Thymus (tissue), 11 donors: ENCODE results near the gene LINS1. TPM values are rescaled to one million over a fixed set of nuclear protein-coding genes. Genes with fewer than 3 reads are reported as not detected.

Experiments
- DNase-seq, 9 donors: peaks; one replicate each; pipeline ENCODE4 v3.0.0-alpha.2; 2013; ENCODE audit warnings: low spot score in 9 of 9, low read depth in 6 of 9, missing footprints in 1 of 9
- H3K27ac ChIP-seq, 2 donors: one replicate each; pipeline ENCODE4 v1.5.1; 2013; ENCODE audit warnings: control low read depth in 1 of 2, low read depth in 1 of 2, low read length in 1 of 2, mild to moderate bottlenecking in 1 of 2, moderate library complexity in 1 of 2
- H3K27me3 ChIP-seq, 2 donors: one replicate each; pipeline ENCODE4 v1.5.1; 2013; ENCODE audit warnings: low read length in 1 of 2; ENCODE audit not compliant: control insufficient read depth in 2 of 2, insufficient read depth in 1 of 2
- H3K36me3 ChIP-seq, 2 donors: one replicate each; pipeline ENCODE4 v1.5.1; 2013; ENCODE audit warnings: low read length in 1 of 2, mild to moderate bottlenecking in 1 of 2, moderate library complexity in 1 of 2; ENCODE audit not compliant: control insufficient read depth in 2 of 2, insufficient read depth in 2 of 2
- H3K4me1 ChIP-seq, 2 donors: one replicate each; pipeline ENCODE4 v1.5.1; 2013; ENCODE audit warnings: low read length in 2 of 2; ENCODE audit not compliant: control insufficient read depth in 2 of 2, insufficient read depth in 2 of 2
- H3K4me3 ChIP-seq, 2 donors: one replicate each; pipeline ENCODE4 v1.5.1; 2013; ENCODE audit warnings: low read length in 2 of 2, control low read depth in 1 of 2, mild to moderate bottlenecking in 1 of 2
- H3K9me3 ChIP-seq, 2 donors: one replicate each; pipeline ENCODE4 v1.5.1; 2013; ENCODE audit warnings: low read length in 1 of 2, mild to moderate bottlenecking in 1 of 2; ENCODE audit not compliant: control insufficient read depth in 2 of 2, insufficient read depth in 1 of 2
- WGBS: extraction: QIAGEN DNeasy Blood & Tissue Kit; methylation state at CpG from one replicate; pipeline ENCODE4 v1.1.7; 2013; 5-methylcytosine and 5-hydroxymethylcytosine counted together
- polyA plus RNA-seq: library from polyadenylated mRNA; stranded (reverse); fragments of 200-250 nt; gene quantifications from one replicate; pipeline ENCODE4 v1.2.3, GENCODE V29; 2013
- total RNA-seq: library from RNA; stranded (reverse); fragments of 120-200 nt; gene quantifications from one replicate; pipeline ENCODE4 v1.2.4, GENCODE V29; 2013
- donor health status: healthy.

The LINS1 gene
- total and polyA plus RNA-seq, 2 donors: 19.1 to 29.9 TPM

DNA sequence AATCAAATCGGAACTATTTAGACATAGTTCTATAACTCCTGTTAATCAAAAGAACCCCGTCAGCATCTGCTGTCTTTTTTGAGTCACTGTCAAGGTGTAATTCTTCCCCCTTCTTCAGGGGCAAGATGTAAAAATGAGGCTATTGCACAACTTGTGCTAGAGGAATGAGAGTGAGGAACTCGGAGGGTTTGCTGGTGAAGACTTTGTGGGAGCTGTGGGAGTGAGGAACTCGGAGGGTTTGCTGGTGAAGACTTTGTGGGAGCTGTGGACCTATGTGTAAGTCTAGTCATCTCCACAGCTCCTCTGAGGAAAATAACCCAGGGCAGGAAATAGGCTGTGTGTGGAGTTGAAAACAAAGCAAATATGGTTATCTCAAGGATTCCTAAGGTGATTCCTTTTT lies 70.8 kb downstream of the LINS1 start:
- Histone ChIP-seq H3K36me3 (no peaks in the 10 kb centered on the region), H3K4me1 (no peaks in the 10 kb centered on the region), H3K9me3 (no peaks in the 10 kb centered on the region), H3K27me3 (no peaks in the 10 kb centered on the region), H3K27ac (no peak overlapping the region), H3K4me3 (no peak overlapping the region)
- DNase-seq: no peak
- WGBS: 87% methylated on average over 4 of the region's 4 CpGs

- DNase-seq: peak in 1 of 9 donors; percentile 3
- WGBS: 93% methylated on average over 2 of the region's 2 CpGs
Observed at GRCh38 chr15:100529556-100529955, 72.4 kb downstream of the LINS1 start.

DNA sequence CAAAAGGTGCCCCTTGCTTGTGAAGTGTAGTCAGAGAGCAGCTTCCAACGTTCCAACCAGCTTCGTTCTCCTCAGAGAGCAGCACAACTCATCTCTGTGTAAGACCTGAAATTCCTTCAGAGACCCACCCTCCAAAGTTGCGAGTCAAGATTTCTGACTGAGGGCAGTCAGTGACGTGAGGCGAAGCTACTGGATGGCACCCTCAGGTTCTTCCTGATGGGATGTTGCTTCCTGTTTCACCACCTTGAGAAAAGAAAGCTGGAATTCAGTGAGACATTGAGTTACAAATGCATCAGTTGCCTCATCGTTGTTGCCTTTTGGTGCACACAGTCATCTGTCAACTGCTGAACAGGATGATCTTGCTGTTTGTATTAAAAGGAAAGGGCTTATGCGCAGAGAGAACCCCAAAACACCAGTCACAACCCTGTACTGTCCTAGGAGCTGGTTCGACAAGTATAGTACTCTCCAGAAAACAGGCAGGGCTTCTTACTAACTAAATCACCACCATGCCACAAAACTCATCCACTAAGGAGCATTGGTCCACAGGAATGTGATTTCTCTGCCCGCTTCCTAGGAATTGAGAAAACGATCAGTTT lies 73.1 kb downstream of the LINS1 start, which contains the start of gene CERS3:
CERS3 (minus strand) TSS at position 118 of the 596 bp plus-strand sequence. CDS start 27,101 bp downstream, outside the sequence.
- Histone ChIP-seq H3K27me3 (no peaks in the 10 kb centered on the region), H3K27ac (peak within 1 kb of the TSS in 1 of 2 donors; percentile 47), H3K4me3 (no peak within 1 kb of the TSS)

More at GRCh38 chr15:100529556-100529955, 72.4 kb downstream of the LINS1 start:
- Histone ChIP-seq H3K36me3 (no peaks in the 10 kb centered on the region), H3K27ac (no peak overlapping the region), H3K27me3 (no peaks in the 10 kb centered on the region), H3K9me3 (no peaks in the 10 kb centered on the region), H3K4me3 (no peak overlapping the region), H3K4me1 (no peaks in the 10 kb centered on the region)

DNA sequence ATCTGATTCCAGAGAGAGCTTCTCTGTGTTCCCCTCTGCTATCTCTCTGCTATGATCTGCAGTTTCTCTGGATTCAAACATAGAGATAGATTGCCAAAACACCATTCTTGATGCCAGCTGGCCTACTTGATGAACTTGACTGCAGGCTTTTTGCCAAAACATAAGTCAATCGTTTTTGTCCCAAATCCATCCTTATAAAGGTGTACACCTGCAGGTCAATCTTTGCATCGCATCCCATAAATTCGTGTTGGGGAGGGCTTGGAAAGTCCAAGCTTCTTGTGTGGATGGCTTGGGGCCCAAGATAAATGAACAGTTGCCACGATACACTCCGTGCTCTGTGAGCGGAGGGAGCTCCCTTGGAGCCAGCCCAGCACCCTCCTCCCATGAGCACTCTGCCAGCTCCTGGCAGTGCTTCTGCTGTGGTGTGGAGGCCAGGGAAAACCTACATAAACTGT lies 75.9 kb downstream of the LINS1 start:
- H3K4me3 ChIP-seq: no peak overlapping the region
- no peaks in the 10 kb centered on the region for H3K36me3 ChIP-seq
- 72% methylated on average over 6 of the region's 6 CpGs for WGBS
- no peaks in the 10 kb centered on the region for H3K4me1 ChIP-seq
- no peaks in the 10 kb centered on the region for H3K27me3 ChIP-seq
- DNase-seq: no peak
- no peak overlapping the region for H3K27ac ChIP-seq
- no peaks in the 10 kb centered on the region for H3K9me3 ChIP-seq

More for the DNA sequence above, 73.1 kb downstream of the LINS1 start, which contains the start of gene CERS3:
- DNase-seq: no peak
- no peaks in the 10 kb centered on the region for H3K36me3 ChIP-seq
- H3K9me3 ChIP-seq: no peaks in the 10 kb centered on the region
- 87% methylated on average over 10 of the region's 10 CpGs for WGBS
- no peaks in the 10 kb centered on the region for H3K4me1 ChIP-seq

- Histone ChIP-seq H3K4me1 (no peaks in the 10 kb centered on the region), H3K36me3 (no peaks in the 10 kb centered on the region), H3K4me3 (no peak overlapping the region), H3K9me3 (no peaks in the 10 kb centered on the region), H3K27ac (no peak overlapping the region), H3K27me3 (no peaks in the 10 kb centered on the region)
- 92% methylated on average over 1 of the region's 1 CpG for WGBS
- no peak for DNase-seq
Observed at GRCh38 chr15:100525436-100525835, 76.5 kb downstream of the LINS1 start.

GRCh38 chr15:100524326-100524725 lies 77.7 kb downstream of the LINS1 start:
- H3K27ac ChIP-seq: no peak overlapping the region
- no peaks in the 10 kb centered on the region for H3K27me3 ChIP-seq
- no peaks in the 10 kb centered on the region for H3K9me3 ChIP-seq
- no peak overlapping the region for H3K4me3 ChIP-seq
- no peaks in the 10 kb centered on the region for H3K36me3 ChIP-seq
- WGBS: 95% methylated on average over 2 of the region's 2 CpGs
- no peaks in the 10 kb centered on the region for H3K4me1 ChIP-seq
- DNase-seq: no peak

DNA sequence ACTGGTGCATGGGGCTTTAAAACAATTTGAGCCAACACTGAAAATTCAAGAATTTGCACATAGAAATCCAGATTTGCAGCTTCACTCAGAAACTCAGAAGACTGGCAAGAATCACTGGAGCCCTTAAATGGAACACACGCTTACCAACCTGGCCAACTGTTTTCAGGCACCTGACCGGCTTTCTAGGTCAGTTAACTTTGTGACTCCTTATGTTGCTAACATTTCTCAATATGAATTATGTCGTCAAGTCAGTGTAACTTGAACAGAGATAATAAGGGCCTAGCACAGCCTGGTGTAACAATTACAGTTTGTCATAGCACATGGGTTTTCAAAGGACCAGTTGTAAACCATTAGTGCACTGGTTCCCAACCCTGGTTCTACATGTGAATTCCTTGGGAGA lies 80.1 kb downstream of the LINS1 start:
- no peaks in the 10 kb centered on the region for H3K9me3 ChIP-seq
- H3K27ac ChIP-seq: no peak overlapping the region
- H3K4me3 ChIP-seq: no peak overlapping the region
- WGBS: 97% methylated on average over 3 of the region's 3 CpGs
- no peaks in the 10 kb centered on the region for H3K4me1 ChIP-seq
- DNase-seq: no peak
- no peaks in the 10 kb centered on the region for H3K27me3 ChIP-seq
- no peaks in the 10 kb centered on the region for H3K36me3 ChIP-seq

DNA sequence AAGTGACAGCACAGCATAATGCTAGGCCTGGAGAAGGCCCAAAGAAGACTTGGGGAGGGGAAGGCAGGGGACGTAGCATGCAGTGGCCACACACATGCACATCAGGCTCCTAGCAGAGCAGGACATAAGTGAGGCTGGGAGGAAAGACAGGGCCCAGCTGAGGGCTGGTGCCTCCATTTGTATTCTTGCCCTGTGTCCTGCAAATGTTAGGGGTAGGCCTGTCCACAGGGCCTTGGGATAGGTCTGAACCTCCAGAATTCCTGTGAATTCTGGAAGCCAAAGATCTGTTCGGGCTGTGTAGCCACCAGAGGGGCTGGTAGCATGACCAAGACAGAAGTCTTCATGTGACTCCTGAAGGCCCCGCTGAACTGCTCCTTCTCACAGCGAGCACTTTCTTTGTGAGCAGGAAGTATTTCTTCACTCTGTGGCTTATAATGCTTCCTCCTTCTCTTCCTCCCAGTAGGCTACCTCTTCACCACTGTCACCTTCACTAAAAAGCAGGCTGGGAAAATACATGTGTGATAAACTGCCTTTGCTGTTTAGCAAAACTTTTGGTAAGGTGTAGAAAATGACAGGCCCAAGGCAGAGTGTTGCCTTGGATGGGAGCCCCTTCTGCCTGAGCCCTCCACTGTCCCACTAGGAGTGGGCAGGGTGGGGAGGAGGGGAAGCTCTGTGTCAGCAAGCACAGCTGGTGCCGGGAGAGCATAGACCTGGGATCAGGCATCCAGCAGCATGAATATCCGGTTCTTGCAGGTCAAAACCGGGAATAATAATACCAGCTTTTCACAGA lies 81.7 kb downstream of the LINS1 start:
- no peak overlapping the region for H3K27ac ChIP-seq
- H3K9me3 ChIP-seq: no peaks in the 10 kb centered on the region
- no peaks in the 10 kb centered on the region for H3K27me3 ChIP-seq
- no peaks in the 10 kb centered on the region for H3K4me1 ChIP-seq
- peak in 2 of 9 donors; percentile 7 to 29 for DNase-seq
- no peaks in the 10 kb centered on the region for H3K36me3 ChIP-seq
- WGBS: 26% methylated on average over 7 of the region's 7 CpGs
- H3K4me3 ChIP-seq: no peak overlapping the region

DNA sequence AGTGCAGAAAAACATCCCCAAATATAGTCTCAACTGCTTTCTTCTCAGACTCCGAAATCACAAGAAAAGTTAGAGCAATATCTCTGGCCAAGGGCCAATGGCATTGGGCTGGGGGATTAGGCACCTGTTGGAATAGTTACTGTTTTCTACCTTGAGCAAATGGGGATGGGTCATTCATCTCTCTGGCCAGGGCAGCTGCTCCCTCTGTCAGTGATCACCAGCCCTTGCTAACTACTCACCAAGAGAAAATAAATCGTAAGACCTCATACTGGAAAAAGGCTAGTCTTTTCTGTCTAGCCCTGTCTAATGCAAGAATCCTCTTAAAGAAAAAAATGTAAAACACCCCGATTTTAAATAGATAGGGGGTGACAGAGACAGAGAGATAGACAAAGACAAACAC lies 84.1 kb downstream of the LINS1 start:
- no peak overlapping the region for H3K27ac ChIP-seq

More for the DNA sequence above, 84.1 kb downstream of the LINS1 start:
- Histone ChIP-seq H3K9me3 (no peaks in the 10 kb centered on the region), H3K4me1 (no peaks in the 10 kb centered on the region), H3K4me3 (no peak overlapping the region), H3K36me3 (no peaks in the 10 kb centered on the region), H3K27me3 (no peaks in the 10 kb centered on the region)
- 85% methylated on average over 3 of the region's 3 CpGs for WGBS
- no peak for DNase-seq
